ENCODE results near the gene TCTN1. TPM values are rescaled to one million over a fixed set of nuclear protein-coding genes. Genes with fewer than 3 reads are reported as not detected.
"Not testable (repeated sequence)": the region's sequence is repeated elsewhere in the genome, so short reads cannot be mapped to it uniquely, and the experiment has no call there.

The TCTN1 gene
- total and polyA plus RNA-seq, 2 donors (not counting 1 experiment from before 2014, with no cell fraction given), result 49.1 to 69.8 TPM

DNA sequence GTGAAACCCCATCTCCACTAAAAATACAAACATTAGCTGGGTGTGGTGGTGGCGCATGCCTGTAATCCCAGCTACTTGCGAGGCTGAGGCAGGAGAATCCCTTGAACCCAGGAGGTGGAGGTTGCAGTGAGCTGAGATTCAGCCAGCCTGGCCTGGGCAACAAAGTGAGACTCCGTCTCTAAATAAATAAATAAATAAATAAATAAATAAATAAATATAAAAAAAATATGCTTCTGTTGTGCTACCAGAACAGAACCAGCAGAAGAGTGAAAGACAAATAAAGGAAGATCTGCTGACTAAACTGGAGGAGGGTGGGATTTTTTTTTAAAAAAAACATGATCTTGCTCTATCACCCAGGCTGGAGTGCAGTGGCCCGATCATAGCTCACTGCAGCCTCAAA lies 21.0 kb upstream of the TCTN1 start:
- H3K9ac ChIP-seq (ENCODE audit: low read length); H3K9me3 Mint-ChIP-seq (ENCODE audit: insufficient read depth); H2AFZ ChIP-seq (ENCODE audit: insufficient read depth, low read depth, low read length, poor library complexity, severe bottlenecking); H3K4me3 Mint-ChIP-seq; H3K36me3 ChIP-seq (replicated peaks in 1 of 2; ENCODE audit: control extremely low read depth in 1 of 2, control insufficient read depth in 1 of 2, extremely low read depth in 1 of 2, insufficient read depth in 2 of 2, low read length in 1 of 2); H3K27ac Mint-ChIP-seq; DNase-seq; H3K27me3 Mint-ChIP-seq; H3K4me2 ChIP-seq (replicated peaks; ENCODE audit: low read depth, low read length, poor library complexity, severe bottlenecking); H3K27ac ChIP-seq (ENCODE audit: low read length in 2 of 2); H4K20me1 ChIP-seq (ENCODE audit: control insufficient read depth, insufficient read depth, low read length, poor library complexity, severe bottlenecking); H3K4me3 ChIP-seq (ENCODE audit: control extremely low read depth in 1 of 5, extremely low read depth in 1 of 5, insufficient read depth in 1 of 5, low read depth in 2 of 5, low read length in 4 of 5); H3K27me3 ChIP-seq (replicated peaks in 1 of 4; ENCODE audit: control extremely low read depth in 1 of 4, control insufficient read depth in 3 of 4, insufficient read depth in 4 of 4, low read length in 3 of 4); H3K9me3 ChIP-seq (ENCODE audit: control extremely low read depth in 1 of 3, control insufficient read depth in 2 of 3, insufficient read depth in 1 of 3, low read length in 2 of 3); ATAC-seq (ENCODE audit: low read depth); intact Hi-C loops (cut with micrococcal nuclease): not testable (repeated sequence)
- no CpG with 5 or more reads among the region's 4 CpGs for whole genome bisulfite sequencing (ENCODE audit: insufficient coverage)
- Histone ChIP-seq H3K79me2 (ENCODE audit: control insufficient read depth, insufficient read depth, low read length) (peaks cover 13% of the 10 kb centered on the region), H3K4me1 (ENCODE audit: control insufficient read depth in 2 of 2, insufficient read depth in 2 of 2, low read length in 2 of 2) (peaks cover 33 to 43% of the 10 kb centered on the region in 2 donors)
- ChIA-PET POLR2A (interaction anchor here (0.7 kb wide), 1 partner anchor 1172 kb away, joined by 3 read pairs; no protein-coding TSS in a partner anchor), CTCF (interaction anchor here (0.6 to 8.1 kb wide), 7 partner anchors 8 to 143 kb away, joined by 3 to 81 read pairs (median 4); partner anchors contain the start of genes ARPC3, FAM216A and GPN3)
- peaks cover 36% of the 10 kb centered on the region for H3K4me1 Mint-ChIP-seq

- H3K4me1 Mint-ChIP-seq, result peaks cover 23% of the 10 kb centered on the region
- Histone ChIP-seq H3K9ac (ENCODE audit: low read length) (no peak overlapping the region), H4K20me1 (ENCODE audit: control insufficient read depth, insufficient read depth, low read length, poor library complexity, severe bottlenecking) (no peaks in the 10 kb centered on the region), H3K27ac (ENCODE audit: low read length in 2 of 2) (no peak overlapping the region), H3K9me3 (ENCODE audit: control extremely low read depth in 1 of 3, control insufficient read depth in 2 of 3, insufficient read depth in 1 of 3, low read length in 2 of 3) (no peaks in the 10 kb centered on the region), H3K27me3 (replicated peaks in 1 of 4; ENCODE audit: control extremely low read depth in 1 of 4, control insufficient read depth in 3 of 4, insufficient read depth in 4 of 4, low read length in 3 of 4) (no peaks in the 10 kb centered on the region), H3K4me1 (ENCODE audit: control insufficient read depth in 2 of 2, insufficient read depth in 2 of 2, low read length in 2 of 2) (peaks cover 24 to 30% of the 10 kb centered on the region in 2 donors), H3K79me2 (ENCODE audit: control insufficient read depth, insufficient read depth, low read length) (peaks cover 9% of the 10 kb centered on the region), H2AFZ (ENCODE audit: insufficient read depth, low read depth, low read length, poor library complexity, severe bottlenecking) (no peak overlapping the region), H3K36me3 (replicated peaks in 1 of 2; ENCODE audit: control extremely low read depth in 1 of 2, control insufficient read depth in 1 of 2, extremely low read depth in 1 of 2, insufficient read depth in 2 of 2, low read length in 1 of 2) (no peaks in the 10 kb centered on the region), H3K4me2 (replicated peaks; ENCODE audit: low read depth, low read length, poor library complexity, severe bottlenecking) (no peak overlapping the region), H3K4me3 (ENCODE audit: control extremely low read depth in 1 of 5, extremely low read depth in 1 of 5, insufficient read depth in 1 of 5, low read depth in 2 of 5, low read length in 4 of 5) (no peak overlapping the region)
- ATAC-seq (ENCODE audit: low read depth), result no peak
- WGBS (ENCODE audit: insufficient coverage), result no CpG with 5 or more reads among the region's 1 CpG
- DNase-seq, result no peak
- ChIA-PET CTCF (interaction anchor here (0.9 to 9.7 kb wide), 8 partner anchors 7 to 146 kb away, joined by 4 to 329 read pairs (median 76); partner anchors contain the start of gene ARPC3), POLR2A (no interaction called here)
- no peaks in the 10 kb centered on the region for H3K9me3 Mint-ChIP-seq (ENCODE audit: insufficient read depth)
- no peak overlapping the region for H3K4me3 Mint-ChIP-seq
- no peaks in the 10 kb centered on the region for H3K27me3 Mint-ChIP-seq
- intact Hi-C loops (cut with micrococcal nuclease), result no loop called here
- H3K27ac Mint-ChIP-seq, result no peak overlapping the region
- TF ChIP-seq CTCF (IDR thresholded peaks at IDR 0.05) (no peak), EZH2 (IDR thresholded peaks at IDR 0.05; ENCODE audit: borderline replicate concordance, insufficient read depth, low read depth, low read length, poor library complexity, severe bottlenecking) (no peak)
Measured at GRCh38 chr12:110597885-110598284, 16.0 kb upstream of the TCTN1 start.
